Activated CD4-positive, alpha-beta memory T cell treated with anti-CD3 and anti-CD28 coated beads, Interleukin-2, amount 10 ng/mL, durations not matched to agents 7 days and 5 days (primary cell): ENCODE results near the gene TRAF7. TPM values are rescaled to one million over a fixed set of nuclear protein-coding genes. Genes with fewer than 3 reads are reported as not detected.

Source experiments
- CTCF ChIA-PET: fragments of 350-600 bp; sonication (Branson Sonifier 250); formaldehyde crosslinking; loops from one replicate; lab custom pipeline; 2021; ENCODE audit warnings: antibody characterized with exemption, inconsistent platforms; lab: Charles Lee
- POLR2A ChIA-PET: fragments of 350-600 bp; sonication (Branson Sonifier 250); formaldehyde crosslinking; loops from one replicate; lab custom pipeline; 2021; ENCODE audit warnings: antibody characterized with exemption; lab: Charles Lee
- DNase-seq: peaks from one replicate; pipeline ENCODE4 v3.0.0-alpha.2; 2020
- H3K27ac Mint-ChIP-seq: one replicate; pipeline ENCODE4 v1.8.0; 2021; ENCODE audit warnings: mild to moderate bottlenecking, mixed read lengths
- H3K27me3 Mint-ChIP-seq: one replicate; pipeline ENCODE4 v1.8.0; 2021; ENCODE audit warnings: mixed read lengths
- H3K36me3 Mint-ChIP-seq: one replicate; pipeline ENCODE4 v1.8.0; 2021; ENCODE audit warnings: low read depth, mixed read lengths
- H3K4me1 Mint-ChIP-seq: one replicate; pipeline ENCODE4 v1.8.0; 2021; ENCODE audit warnings: mixed read lengths
- H3K4me3 Mint-ChIP-seq: one replicate; pipeline ENCODE4 v1.8.0; 2021; ENCODE audit warnings: mild to moderate bottlenecking, mixed read lengths
- H3K9me3 Mint-ChIP-seq: one replicate; pipeline ENCODE4 v1.8.0; 2021; ENCODE audit warnings: mixed read lengths
- total RNA-seq, 2 experiments: library from RNA; stranded (reverse); gene quantifications; one replicate each; pipeline ENCODE4 v1.2.3, GENCODE V29; 2021

Gene TRAF7
- total RNA-seq, 2 experiments from 2014 or later, result 57.3 to 60.3 TPM

DNA sequence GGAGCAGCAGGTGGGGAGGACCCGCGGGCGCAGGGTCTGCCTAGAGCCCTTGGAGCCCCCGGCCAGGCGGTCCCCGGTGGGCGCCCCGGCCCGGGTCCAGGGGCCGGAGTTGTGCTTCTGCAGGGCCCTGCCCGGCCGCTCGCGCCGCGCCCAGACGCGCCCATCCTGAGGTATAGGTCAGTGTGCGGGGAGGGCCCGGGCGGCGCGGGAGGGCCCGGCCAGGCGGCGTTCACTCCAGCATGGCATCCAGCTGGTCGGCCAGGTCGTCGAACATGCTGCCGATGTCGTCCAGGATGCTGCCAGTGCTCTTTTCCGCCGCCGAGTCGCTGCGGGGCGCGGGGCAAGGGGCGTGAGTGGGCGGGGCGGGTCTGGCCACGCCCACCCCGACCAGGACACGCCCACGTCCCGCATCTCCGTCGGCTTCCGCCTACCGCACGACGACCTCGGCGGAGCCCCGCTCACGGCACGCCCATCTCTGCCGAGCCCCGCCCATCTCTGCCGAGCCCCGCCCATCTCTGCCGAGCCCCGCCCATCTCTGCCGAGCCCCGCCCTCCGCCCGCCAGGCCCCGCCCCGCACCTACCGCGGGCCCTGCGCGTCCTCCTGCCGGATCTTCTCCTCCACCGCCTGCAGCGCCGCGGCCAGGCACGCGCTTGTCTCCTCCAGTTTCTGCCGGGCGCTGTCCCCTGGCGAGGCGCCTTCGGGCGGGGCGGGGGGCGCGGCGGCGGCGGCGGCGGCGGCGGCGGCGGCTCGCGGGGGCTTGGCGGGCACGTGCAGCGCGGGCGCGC, 22.9 kb downstream of the TRAF7 start:
- peak; percentile 46 for DNase-seq
- POLR2A ChIA-PET, result no interaction called here
- Mint-ChIP-seq H3K4me3 (no peak overlapping the region), H3K27ac (no peak overlapping the region), H3K36me3 (peaks cover 11% of the 10 kb centered on the region), H3K9me3 (no peaks in the 10 kb centered on the region), H3K4me1 (no peaks in the 10 kb centered on the region), H3K27me3 (no peaks in the 10 kb centered on the region)
- CTCF ChIA-PET, result no interaction called here

- Mint-ChIP-seq H3K4me1 (no peaks in the 10 kb centered on the region), H3K4me3 (no peak overlapping the region), H3K36me3 (peaks cover 7% of the 10 kb centered on the region), H3K27me3 (no peaks in the 10 kb centered on the region), H3K27ac (no peak overlapping the region), H3K9me3 (no peaks in the 10 kb centered on the region)
- DNase-seq, result no peak
- POLR2A ChIA-PET, result no interaction called here
- CTCF ChIA-PET, result no interaction called here
Measured at GRCh38 chr16:2179107-2179501, 23.5 kb downstream of the TRAF7 start.

DNA sequence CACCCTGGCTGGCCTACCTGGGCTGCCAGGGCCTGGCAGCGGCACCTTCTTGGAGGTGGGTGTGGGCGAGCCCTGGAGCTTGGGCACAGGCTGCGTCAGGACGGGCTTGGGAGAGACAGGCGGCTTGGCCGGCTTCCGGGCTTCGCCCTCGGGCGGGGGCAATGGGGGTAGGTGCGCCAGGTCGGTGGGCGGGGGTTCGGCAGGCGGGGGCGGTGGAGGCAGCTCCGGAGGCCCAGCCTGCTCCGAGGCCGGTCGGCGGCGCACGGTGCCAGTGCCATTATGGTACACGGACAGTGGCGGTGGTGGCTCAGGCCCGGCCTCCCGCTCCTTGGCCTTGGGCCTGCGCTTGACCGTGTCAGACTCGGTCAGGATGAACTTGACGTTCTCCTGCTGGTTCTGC, 24.0 kb downstream of the TRAF7 start:
- no peak for DNase-seq
- no peak overlapping the region for H3K27ac Mint-ChIP-seq
- H3K4me3 Mint-ChIP-seq, result no peak overlapping the region
- peaks cover 4% of the 10 kb centered on the region for H3K36me3 Mint-ChIP-seq
- ChIA-PET CTCF (no interaction called here), POLR2A (no interaction called here)
- H3K9me3 Mint-ChIP-seq, result no peaks in the 10 kb centered on the region
- H3K27me3 Mint-ChIP-seq, result no peaks in the 10 kb centered on the region
- H3K4me1 Mint-ChIP-seq, result no peaks in the 10 kb centered on the region

- ChIA-PET POLR2A (no interaction called here), CTCF (no interaction called here)
- Mint-ChIP-seq H3K4me1 (no peaks in the 10 kb centered on the region), H3K27ac (no peak overlapping the region), H3K9me3 (no peaks in the 10 kb centered on the region), H3K4me3 (no peak overlapping the region), H3K36me3 (peaks cover 4% of the 10 kb centered on the region), H3K27me3 (no peaks in the 10 kb centered on the region)
- DNase-seq, result no peak
Measured at GRCh38 chr16:2180461-2180860, 24.9 kb downstream of the TRAF7 start.

DNA sequence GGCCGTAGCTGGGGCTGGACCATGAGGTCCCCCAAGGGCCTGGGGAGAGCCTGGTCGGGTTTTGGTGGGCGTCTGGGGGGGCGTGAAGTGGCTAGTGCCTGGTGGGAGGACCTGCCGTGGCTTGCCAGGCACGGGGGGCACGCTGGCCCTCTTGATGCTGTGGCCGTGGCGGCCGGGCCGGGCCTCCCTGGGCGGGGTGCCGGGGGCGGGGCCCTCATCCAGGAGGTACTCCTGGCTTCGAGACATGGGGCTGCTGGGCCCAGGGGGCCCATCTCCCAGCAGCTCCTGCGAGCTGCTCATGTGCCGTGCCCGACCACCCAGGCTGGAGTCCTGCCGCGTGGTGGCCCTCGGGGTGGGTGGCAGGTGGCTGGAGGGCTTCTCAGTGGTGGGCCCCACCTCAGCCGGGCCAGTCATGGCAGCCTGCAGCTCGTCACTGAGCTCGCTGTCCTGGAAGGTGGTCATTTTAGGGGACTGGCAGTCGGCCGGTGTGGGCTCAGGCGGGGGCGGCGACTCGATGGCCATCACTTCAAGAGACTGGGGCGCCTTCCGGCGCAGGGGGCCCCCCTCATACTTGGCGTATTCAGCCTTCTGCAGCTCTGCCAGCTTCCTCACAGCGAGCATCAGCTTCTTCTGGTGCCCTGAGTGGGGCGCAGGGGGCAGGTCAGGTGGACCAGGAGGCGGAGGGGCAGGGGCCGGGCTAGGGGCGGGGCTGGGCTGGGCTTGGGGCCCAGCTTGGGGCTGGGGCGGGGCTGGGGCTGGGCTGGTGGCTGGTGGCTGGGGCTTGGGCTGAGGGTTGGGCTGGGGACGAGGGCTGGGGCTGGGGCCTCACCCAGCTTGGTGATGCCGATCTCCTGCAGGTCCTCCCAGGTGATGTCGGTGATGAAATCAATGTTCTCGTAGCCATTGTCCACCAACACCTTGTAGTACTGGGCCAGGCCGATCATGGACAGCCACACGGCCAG, 25.7 kb downstream of the TRAF7 start:
- H3K9me3 Mint-ChIP-seq, result no peaks in the 10 kb centered on the region

GRCh38 chr16:2181952-2182351, 26.4 kb downstream of the TRAF7 start:
- H3K27me3 Mint-ChIP-seq, result no peaks in the 10 kb centered on the region
- no peaks in the 10 kb centered on the region for H3K9me3 Mint-ChIP-seq
- POLR2A ChIA-PET, result interaction anchor here (0.9 kb wide), 1 partner anchor 27 kb away, joined by 4 read pairs; no protein-coding TSS in a partner anchor
- H3K4me3 Mint-ChIP-seq, result no peak overlapping the region
- DNase-seq, result no peak
- H3K4me1 Mint-ChIP-seq, result no peaks in the 10 kb centered on the region
- peaks cover 4% of the 10 kb centered on the region for H3K36me3 Mint-ChIP-seq
- CTCF ChIA-PET, result no interaction called here
- H3K27ac Mint-ChIP-seq, result no peak overlapping the region

More for the DNA sequence above, 25.7 kb downstream of the TRAF7 start:
- CTCF ChIA-PET, result no interaction called here
- no peak overlapping the region for H3K4me3 Mint-ChIP-seq
- no peak overlapping the region for H3K27ac Mint-ChIP-seq
- POLR2A ChIA-PET, result interaction anchor here (0.9 kb wide), 1 partner anchor 27 kb away, joined by 4 read pairs; no protein-coding TSS in a partner anchor
- no peak for DNase-seq
- H3K36me3 Mint-ChIP-seq, result peaks cover 4% of the 10 kb centered on the region
- H3K4me1 Mint-ChIP-seq, result no peaks in the 10 kb centered on the region
- no peaks in the 10 kb centered on the region for H3K27me3 Mint-ChIP-seq

DNA sequence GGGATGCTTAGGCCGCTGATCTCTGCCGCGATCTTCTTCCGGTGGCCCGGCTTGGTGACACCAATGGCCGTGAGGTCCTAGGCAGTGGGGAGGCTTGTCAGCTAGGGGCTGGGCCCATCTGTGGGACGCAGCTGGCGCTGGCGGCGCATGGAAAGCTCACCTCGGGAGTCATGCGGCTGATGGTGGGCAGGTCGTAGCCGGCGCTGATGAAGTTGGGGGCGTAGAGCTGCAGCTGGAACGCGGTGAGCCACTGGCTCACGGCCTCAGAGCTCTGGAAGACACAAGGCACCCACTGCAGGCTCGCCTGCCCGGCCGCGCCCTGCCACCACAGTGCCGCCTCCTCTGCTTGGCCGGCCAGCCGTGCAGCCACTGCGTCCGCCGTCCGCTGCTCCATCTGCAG, 28.1 kb downstream of the TRAF7 start:
- DNase-seq, result no peak
- POLR2A ChIA-PET, result no interaction called here
- CTCF ChIA-PET, result no interaction called here
- no peaks in the 10 kb centered on the region for H3K4me1 Mint-ChIP-seq
- no peak overlapping the region for H3K4me3 Mint-ChIP-seq
- H3K9me3 Mint-ChIP-seq, result no peaks in the 10 kb centered on the region
- H3K27me3 Mint-ChIP-seq, result no peaks in the 10 kb centered on the region
- H3K36me3 Mint-ChIP-seq, result no peaks in the 10 kb centered on the region
- H3K27ac Mint-ChIP-seq, result no peak overlapping the region

DNA sequence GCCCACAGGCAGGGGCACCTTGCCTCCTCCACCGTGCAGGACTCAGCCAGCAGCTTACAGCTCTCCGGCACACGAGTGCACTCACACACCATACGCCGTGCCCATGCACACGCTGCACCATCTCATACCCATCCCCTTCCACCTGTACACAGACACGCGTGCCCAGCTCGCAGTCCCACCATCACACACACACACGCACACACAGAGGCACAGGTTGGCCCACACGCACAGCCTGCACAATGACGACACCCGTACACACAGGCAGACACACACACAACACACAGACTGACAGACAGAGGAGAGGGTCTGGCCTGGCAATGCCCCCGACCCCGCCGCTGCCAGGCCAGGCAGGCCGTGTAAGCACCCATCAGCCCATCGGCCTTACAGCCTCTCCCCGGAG, 28.8 kb downstream of the TRAF7 start:
- DNase-seq, result no peak
- POLR2A ChIA-PET, result no interaction called here
- Mint-ChIP-seq H3K36me3 (no peaks in the 10 kb centered on the region), H3K27ac (no peak overlapping the region), H3K4me1 (no peaks in the 10 kb centered on the region), H3K4me3 (no peak overlapping the region), H3K9me3 (no peaks in the 10 kb centered on the region), H3K27me3 (no peaks in the 10 kb centered on the region)
- CTCF ChIA-PET, result no interaction called here

DNA sequence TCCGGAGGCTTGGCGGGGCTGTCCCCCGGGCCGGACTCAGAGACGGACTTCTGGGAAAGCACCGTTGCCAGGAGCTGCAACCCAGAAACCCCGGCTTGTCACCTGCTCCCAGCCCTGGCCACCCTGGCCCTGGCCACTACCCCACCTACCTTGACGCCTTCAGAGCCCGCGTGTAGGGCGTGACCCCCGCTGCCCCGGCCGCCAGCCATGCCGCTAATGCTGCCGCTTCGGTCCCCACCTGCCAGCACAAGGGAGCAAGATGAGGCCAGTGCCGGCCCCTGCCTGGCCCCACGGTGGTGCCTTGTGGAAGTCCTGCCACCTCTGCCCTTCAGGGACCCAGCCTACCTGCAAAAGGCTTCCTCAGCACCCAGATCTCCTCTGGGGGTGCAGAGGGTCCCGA, 29.4 kb downstream of the TRAF7 start:
- no peaks in the 10 kb centered on the region for H3K36me3 Mint-ChIP-seq
- CTCF ChIA-PET, result interaction anchor here (1.0 kb wide), 1 partner anchor 10 kb away, joined by 3 read pairs; no protein-coding TSS in a partner anchor
- no peaks in the 10 kb centered on the region for H3K9me3 Mint-ChIP-seq
- no peaks in the 10 kb centered on the region for H3K27me3 Mint-ChIP-seq
- DNase-seq, result no peak
- POLR2A ChIA-PET, result no interaction called here
- no peak overlapping the region for H3K4me3 Mint-ChIP-seq
- H3K4me1 Mint-ChIP-seq, result no peaks in the 10 kb centered on the region
- no peak overlapping the region for H3K27ac Mint-ChIP-seq

DNA sequence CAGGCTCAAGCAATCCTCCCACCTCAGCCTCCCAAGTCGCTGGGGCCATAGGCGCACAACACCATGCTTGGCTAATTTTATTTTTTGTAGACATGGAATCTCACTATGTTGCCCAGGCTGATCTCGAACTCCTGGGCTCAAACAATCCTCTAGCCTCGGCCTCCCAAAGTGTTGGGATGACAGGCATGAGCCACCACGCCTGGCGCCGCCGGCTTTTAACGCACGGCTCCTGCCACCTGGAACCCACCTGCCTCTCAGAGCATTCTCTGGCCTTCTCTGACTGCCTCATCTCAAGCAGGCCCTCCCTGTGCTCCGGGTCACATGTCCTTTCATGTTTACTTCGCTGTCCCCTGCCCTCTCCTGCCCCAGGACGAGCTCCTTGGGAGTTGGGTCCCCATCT, 30.5 kb downstream of the TRAF7 start:
- Mint-ChIP-seq H3K27me3 (no peaks in the 10 kb centered on the region), H3K27ac (no peak overlapping the region), H3K36me3 (no peaks in the 10 kb centered on the region), H3K9me3 (no peaks in the 10 kb centered on the region), H3K4me3 (no peak overlapping the region), H3K4me1 (no peaks in the 10 kb centered on the region)
- no peak for DNase-seq
- ChIA-PET POLR2A (no interaction called here), CTCF (interaction anchor here (1.0 kb wide), 1 partner anchor 9 kb away, joined by 3 read pairs; no protein-coding TSS in a partner anchor)

GRCh38 chr16:2186505-2186904, 30.9 kb downstream of the TRAF7 start:
- H3K4me1 Mint-ChIP-seq, result no peaks in the 10 kb centered on the region
- H3K36me3 Mint-ChIP-seq, result no peaks in the 10 kb centered on the region
- POLR2A ChIA-PET, result no interaction called here
- H3K27me3 Mint-ChIP-seq, result no peaks in the 10 kb centered on the region
- CTCF ChIA-PET, result no interaction called here
- DNase-seq, result no peak
- H3K4me3 Mint-ChIP-seq, result no peak overlapping the region
- H3K27ac Mint-ChIP-seq, result no peak overlapping the region
- H3K9me3 Mint-ChIP-seq, result no peaks in the 10 kb centered on the region

GRCh38 chr16:2187212-2187611, 31.6 kb downstream of the TRAF7 start:
- ChIA-PET CTCF (no interaction called here), POLR2A (no interaction called here)
- DNase-seq, result no peak
- no peaks in the 10 kb centered on the region for H3K9me3 Mint-ChIP-seq
- H3K36me3 Mint-ChIP-seq, result no peaks in the 10 kb centered on the region
- no peaks in the 10 kb centered on the region for H3K27me3 Mint-ChIP-seq
- no peak overlapping the region for H3K4me3 Mint-ChIP-seq
- no peak overlapping the region for H3K27ac Mint-ChIP-seq
- H3K4me1 Mint-ChIP-seq, result no peaks in the 10 kb centered on the region

- Mint-ChIP-seq H3K9me3 (no peaks in the 10 kb centered on the region), H3K4me1 (no peaks in the 10 kb centered on the region), H3K27ac (no peak overlapping the region), H3K27me3 (peaks cover 4% of the 10 kb centered on the region), H3K36me3 (no peaks in the 10 kb centered on the region), H3K4me3 (no peak overlapping the region)
- ChIA-PET CTCF (interaction anchor here (0.6 kb wide), 1 partner anchor 365 kb away, joined by 4 read pairs; no protein-coding TSS in a partner anchor), POLR2A (no interaction called here)
- no peak for DNase-seq
Measured at GRCh38 chr16:2188395-2188794, 32.8 kb downstream of the TRAF7 start.
